Measurements from ENCODE around the gene MLEC. TPM values are rescaled to one million over a fixed set of nuclear protein-coding genes. Genes with fewer than 3 reads are reported as not detected.

MLEC gene
- total RNA-seq, 1 donor from 2014 or later, result 33.1 TPM

DNA sequence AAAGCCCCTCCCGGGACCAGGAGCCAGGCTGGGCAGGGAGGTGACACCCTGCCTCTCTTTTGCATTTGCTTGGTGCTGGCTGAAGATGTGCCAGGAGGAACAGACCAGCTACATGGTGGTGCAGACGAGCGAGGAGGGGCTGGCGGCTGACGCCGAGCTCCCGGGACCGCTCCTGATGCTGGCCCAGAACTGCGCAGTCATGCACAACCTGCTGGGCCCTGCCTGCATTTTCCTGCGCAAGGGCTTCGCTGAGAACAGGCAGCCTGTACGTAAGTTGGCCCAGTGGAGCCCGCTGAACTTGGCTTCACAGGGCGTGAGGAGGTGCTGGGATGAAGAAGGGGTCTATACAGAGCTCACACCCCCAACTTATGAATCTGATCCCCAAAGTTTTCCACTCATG lies 30.9 kb upstream of the MLEC start:
- TF ChIP-seq POLR2AphosphoS5 (IDR thresholded peaks at IDR 0.05; ENCODE audit: insufficient read depth in 1 of 2, low read depth in 1 of 2), result no peak
- TF ChIP-seq, protein P1, sequence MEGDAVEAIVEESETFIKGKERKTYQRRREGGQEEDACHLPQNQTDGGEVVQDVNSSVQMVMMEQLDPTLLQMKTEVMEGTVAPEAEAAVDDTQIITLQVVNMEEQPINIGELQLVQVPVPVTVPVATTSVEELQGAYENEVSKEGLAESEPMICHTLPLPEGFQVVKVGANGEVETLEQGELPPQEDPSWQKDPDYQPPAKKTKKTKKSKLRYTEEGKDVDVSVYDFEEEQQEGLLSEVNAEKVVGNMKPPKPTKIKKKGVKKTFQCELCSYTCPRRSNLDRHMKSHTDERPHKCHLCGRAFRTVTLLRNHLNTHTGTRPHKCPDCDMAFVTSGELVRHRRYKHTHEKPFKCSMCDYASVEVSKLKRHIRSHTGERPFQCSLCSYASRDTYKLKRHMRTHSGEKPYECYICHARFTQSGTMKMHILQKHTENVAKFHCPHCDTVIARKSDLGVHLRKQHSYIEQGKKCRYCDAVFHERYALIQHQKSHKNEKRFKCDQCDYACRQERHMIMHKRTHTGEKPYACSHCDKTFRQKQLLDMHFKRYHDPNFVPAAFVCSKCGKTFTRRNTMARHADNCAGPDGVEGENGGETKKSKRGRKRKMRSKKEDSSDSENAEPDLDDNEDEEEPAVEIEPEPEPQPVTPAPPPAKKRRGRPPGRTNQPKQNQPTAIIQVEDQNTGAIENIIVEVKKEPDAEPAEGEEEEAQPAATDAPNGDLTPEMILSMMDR (IDR thresholded peaks at IDR 0.05), result no peak
- no peak for TF ChIP-seq POLR2A (IDR thresholded peaks at IDR 0.05)
- Histone ChIP-seq H3K4me3 (no peak overlapping the region), H3K27me3 (no peaks in the 10 kb centered on the region), H3K9me3 (no peaks in the 10 kb centered on the region), H3K27ac (no peak overlapping the region), H3K36me3 (no peaks in the 10 kb centered on the region), H3K4me1 (peaks cover 6% of the 10 kb centered on the region)
- intact Hi-C loops (cut with DNase I), result no loop called here
- DNase-seq (ENCODE audit: extremely low spot score in 2 of 2), result no peak

DNA sequence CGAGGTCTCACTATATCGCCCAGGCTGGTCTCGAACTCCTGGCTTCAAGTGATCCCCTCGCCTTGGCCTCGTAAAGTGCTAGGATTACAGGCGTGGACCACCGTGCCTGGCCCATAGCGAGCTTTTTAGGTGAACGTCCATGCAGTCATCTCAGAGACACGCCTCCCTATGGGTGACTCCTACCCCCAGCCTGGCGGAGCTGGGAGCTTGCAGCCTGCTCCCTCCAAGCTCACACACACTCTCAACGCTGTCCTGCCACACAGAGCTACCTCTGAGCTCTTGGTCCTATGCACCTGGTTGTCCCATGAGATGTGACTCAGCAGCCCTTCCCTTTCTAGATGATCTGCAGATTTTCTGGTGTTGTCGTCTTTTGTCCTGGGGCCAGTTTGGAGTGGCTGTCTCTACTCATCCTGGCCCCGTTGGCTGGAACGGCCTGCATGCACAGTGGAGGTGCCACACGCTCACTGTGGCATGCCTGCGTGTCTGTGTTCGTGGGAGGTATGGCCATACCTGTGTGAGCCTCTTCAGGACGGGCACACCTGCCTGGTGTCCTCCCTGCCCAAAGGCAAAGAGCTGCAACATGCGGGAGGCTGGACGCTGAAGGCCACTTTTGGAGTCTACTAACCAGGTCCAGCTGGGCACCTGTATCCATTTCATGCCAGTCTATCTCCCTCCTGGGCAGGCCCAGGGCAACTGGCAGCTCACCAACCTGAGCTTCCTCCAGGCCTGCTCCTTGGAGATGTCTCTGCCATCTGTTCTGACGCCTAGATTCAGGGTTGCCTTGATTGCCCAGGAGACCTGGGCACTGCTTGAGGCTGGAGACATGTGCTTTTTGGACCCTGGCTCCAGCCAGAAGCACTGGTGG lies 28.4 kb upstream of the MLEC start:
- intact Hi-C loops (cut with DNase I), result no loop called here
- DNase-seq (ENCODE audit: extremely low spot score in 2 of 2), result no peak
- Histone ChIP-seq H3K4me3 (no peak overlapping the region), H3K4me1 (peaks cover 6% of the 10 kb centered on the region), H3K36me3 (no peaks in the 10 kb centered on the region), H3K9me3 (no peaks in the 10 kb centered on the region), H3K27me3 (no peaks in the 10 kb centered on the region), H3K27ac (no peak overlapping the region)
- TF ChIP-seq POLR2A (IDR thresholded peaks at IDR 0.05) (no peak), POLR2AphosphoS5 (IDR thresholded peaks at IDR 0.05; ENCODE audit: insufficient read depth in 1 of 2, low read depth in 1 of 2) (no peak)
- TF ChIP-seq, protein P1 (IDR thresholded peaks at IDR 0.05), result no peak

- no peak for DNase-seq (ENCODE audit: extremely low spot score in 2 of 2)
- H3K4me1 ChIP-seq, result peaks cover 1% of the 10 kb centered on the region
- H3K27me3 ChIP-seq, result no peaks in the 10 kb centered on the region
- TF ChIP-seq POLR2AphosphoS5 (IDR thresholded peaks at IDR 0.05; ENCODE audit: insufficient read depth in 1 of 2, low read depth in 1 of 2), result no peak
- intact Hi-C loops (cut with DNase I), result no loop called here
- H3K36me3 ChIP-seq, result no peaks in the 10 kb centered on the region
- H3K4me3 ChIP-seq, result no peak overlapping the region
- no peaks in the 10 kb centered on the region for H3K9me3 ChIP-seq
- no peak overlapping the region for H3K27ac ChIP-seq
Measured at GRCh38 chr12:120659151-120659525, 27.8 kb upstream of the MLEC start.

- TF ChIP-seq POLR2A (IDR thresholded peaks at IDR 0.05) (no peak), POLR2AphosphoS5 (IDR thresholded peaks at IDR 0.05; ENCODE audit: insufficient read depth in 1 of 2, low read depth in 1 of 2) (no peak)
- TF ChIP-seq, protein P1 (IDR thresholded peaks at IDR 0.05), result no peak
Measured at GRCh38 chr12:120661432-120661831, 25.5 kb upstream of the MLEC start.

DNA sequence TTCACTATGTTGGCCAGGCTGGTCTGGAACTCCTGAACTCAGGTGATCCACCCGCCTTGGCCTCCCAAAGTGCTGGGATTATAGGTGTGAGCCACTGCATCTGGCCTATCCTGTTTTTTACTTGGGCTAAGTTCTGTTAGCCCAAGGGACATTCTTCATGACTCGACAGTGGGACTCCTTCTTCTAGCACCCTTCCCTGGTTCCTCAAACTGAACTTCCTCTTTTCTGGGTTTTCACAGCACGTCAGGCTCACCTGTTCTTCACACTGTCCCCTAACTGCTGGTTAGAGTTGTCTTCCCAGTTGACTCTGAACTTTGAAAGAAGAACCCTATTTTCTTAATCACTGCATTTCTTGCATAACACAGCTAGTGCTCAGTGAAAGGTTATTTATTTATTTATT lies 24.1 kb upstream of the MLEC start:
- Histone ChIP-seq H3K36me3 (no peaks in the 10 kb centered on the region), H3K9me3 (no peaks in the 10 kb centered on the region), H3K4me1 (no peaks in the 10 kb centered on the region), H3K4me3 (no peak overlapping the region), H3K27ac (no peak overlapping the region), H3K27me3 (no peaks in the 10 kb centered on the region)
- intact Hi-C loops (cut with DNase I), result no loop called here
- TF ChIP-seq, protein P1 (IDR thresholded peaks at IDR 0.05), result no peak
- TF ChIP-seq POLR2AphosphoS5 (IDR thresholded peaks at IDR 0.05; ENCODE audit: insufficient read depth in 1 of 2, low read depth in 1 of 2), result no peak
- no peak for TF ChIP-seq POLR2A (IDR thresholded peaks at IDR 0.05)
- no peak for DNase-seq (ENCODE audit: extremely low spot score in 2 of 2)

More at GRCh38 chr12:120661432-120661831, 25.5 kb upstream of the MLEC start:
- H3K27ac ChIP-seq, result no peak overlapping the region
- no peaks in the 10 kb centered on the region for H3K9me3 ChIP-seq
- no peak for DNase-seq (ENCODE audit: extremely low spot score in 2 of 2)
- intact Hi-C loops (cut with DNase I), result no loop called here
- H3K27me3 ChIP-seq, result no peaks in the 10 kb centered on the region
- no peaks in the 10 kb centered on the region for H3K36me3 ChIP-seq
- H3K4me3 ChIP-seq, result no peak overlapping the region
- H3K4me1 ChIP-seq, result no peaks in the 10 kb centered on the region
